GM21526 (cell line): ENCODE results near the gene RET.

Experiments
- ATAC-seq: cut with Tn5 transposase; IDR thresholded peaks from one replicate; pipeline ENCODE4 v1.9.1; 2021; ENCODE audit warnings: moderate library complexity; ENCODE audit not compliant: unreplicated experiment, low FRiP score

RET gene

GRCh38 chr10:43076876-43077420, at the start of gene RET:
Gene RET (plus strand): TSS chr10:43077069. CDS start chr10:43077259, 190 bp downstream.
- ATAC-seq, result no peak

GRCh38 chr10:43027331-43027955, 49.4 kb upstream of the RET start:
- no peak for ATAC-seq

GRCh38 chr10:43028143-43028542, 48.7 kb upstream of the RET start:
- ATAC-seq, result no peak

- ATAC-seq, result no peak
Measured at GRCh38 chr10:43029043-43029442, 47.8 kb upstream of the RET start.

GRCh38 chr10:43032613-43033012, 44.3 kb upstream of the RET start:
- no peak for ATAC-seq

GRCh38 chr10:43035800-43036199, 41.1 kb upstream of the RET start:
- ATAC-seq, result no peak

GRCh38 chr10:43036481-43037428, 40.1 kb upstream of the RET start:
- no peak for ATAC-seq

GRCh38 chr10:43037440-43037839, 39.4 kb upstream of the RET start:
- no peak for ATAC-seq

GRCh38 chr10:43037942-43038782, 38.7 kb upstream of the RET start:
- no peak for ATAC-seq

- no peak for ATAC-seq
Measured at GRCh38 chr10:43038783-43039623, 37.9 kb upstream of the RET start.

- ATAC-seq, result no peak
Measured at GRCh38 chr10:43039624-43040481, 37.0 kb upstream of the RET start.

- no peak for ATAC-seq
Measured at GRCh38 chr10:43040482-43041256, 36.2 kb upstream of the RET start.

GRCh38 chr10:43041422-43042342, 35.2 kb upstream of the RET start:
- ATAC-seq, result no peak

- no peak for ATAC-seq
Measured at GRCh38 chr10:43042503-43043341, 34.1 kb upstream of the RET start.

- ATAC-seq, result no peak
Measured at GRCh38 chr10:43043342-43043772, 33.5 kb upstream of the RET start.

GRCh38 chr10:43043773-43044447, 33.0 kb upstream of the RET start:
- ATAC-seq, result no peak
